ENCODE measurements around the gene WTIP. TPM values are rescaled to one million over a fixed set of nuclear protein-coding genes. Genes with fewer than 3 reads are reported as not detected.
A peak's percentile ranks its signal among the peaks of the same experiment; 100 is the strongest.

WTIP gene
- total RNA-seq, 1 experiment from 2014 or later, result 73.6 TPM

- Histone ChIP-seq H3K9me3 (ENCODE audit: control insufficient read depth, insufficient read depth, low read depth, low read length) (no peaks in the 10 kb centered on the region), H3K4me3 (ENCODE audit: low read depth in 2 of 2, low read length in 2 of 2) (no peak overlapping the region), H3K27me3 (ENCODE audit: control insufficient read depth, insufficient read depth, low read length) (no peaks in the 10 kb centered on the region), H3K36me3 (ENCODE audit: control insufficient read depth, insufficient read depth, low read length) (peaks cover 9% of the 10 kb centered on the region), H3K27ac (ENCODE audit: low read length) (no peak overlapping the region), H3K4me1 (ENCODE audit: control insufficient read depth, insufficient read depth, low read length) (no peaks in the 10 kb centered on the region)
- intact Hi-C loops (cut with micrococcal nuclease; ENCODE audit: unreplicated experiment), result no loop called here
- ATAC-seq (no peak), DNase-seq (ENCODE audit: low read depth, low spot score) (no peak)
- POLR2A ChIA-PET, result no interaction called here
- in situ Hi-C loops (cut with HindIII; ENCODE audit: low pct_unique_long_range_greater_than_20kb, low sequenced_read_pairs), result no loop called here
- TF ChIP-seq POLR2AphosphoS5 (IDR thresholded peaks at IDR 0.05; ENCODE audit: low read depth, low read length), result no peak
- TF ChIP-seq SIN3A (IDR thresholded peaks at IDR 0.05; ENCODE audit: borderline replicate concordance, insufficient read depth, low read depth, low read length), result no peak
- TF ChIP-seq, protein P1, sequence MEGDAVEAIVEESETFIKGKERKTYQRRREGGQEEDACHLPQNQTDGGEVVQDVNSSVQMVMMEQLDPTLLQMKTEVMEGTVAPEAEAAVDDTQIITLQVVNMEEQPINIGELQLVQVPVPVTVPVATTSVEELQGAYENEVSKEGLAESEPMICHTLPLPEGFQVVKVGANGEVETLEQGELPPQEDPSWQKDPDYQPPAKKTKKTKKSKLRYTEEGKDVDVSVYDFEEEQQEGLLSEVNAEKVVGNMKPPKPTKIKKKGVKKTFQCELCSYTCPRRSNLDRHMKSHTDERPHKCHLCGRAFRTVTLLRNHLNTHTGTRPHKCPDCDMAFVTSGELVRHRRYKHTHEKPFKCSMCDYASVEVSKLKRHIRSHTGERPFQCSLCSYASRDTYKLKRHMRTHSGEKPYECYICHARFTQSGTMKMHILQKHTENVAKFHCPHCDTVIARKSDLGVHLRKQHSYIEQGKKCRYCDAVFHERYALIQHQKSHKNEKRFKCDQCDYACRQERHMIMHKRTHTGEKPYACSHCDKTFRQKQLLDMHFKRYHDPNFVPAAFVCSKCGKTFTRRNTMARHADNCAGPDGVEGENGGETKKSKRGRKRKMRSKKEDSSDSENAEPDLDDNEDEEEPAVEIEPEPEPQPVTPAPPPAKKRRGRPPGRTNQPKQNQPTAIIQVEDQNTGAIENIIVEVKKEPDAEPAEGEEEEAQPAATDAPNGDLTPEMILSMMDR (IDR thresholded peaks at IDR 0.05), result no peak
- TF ChIP-seq, protein P2, sequence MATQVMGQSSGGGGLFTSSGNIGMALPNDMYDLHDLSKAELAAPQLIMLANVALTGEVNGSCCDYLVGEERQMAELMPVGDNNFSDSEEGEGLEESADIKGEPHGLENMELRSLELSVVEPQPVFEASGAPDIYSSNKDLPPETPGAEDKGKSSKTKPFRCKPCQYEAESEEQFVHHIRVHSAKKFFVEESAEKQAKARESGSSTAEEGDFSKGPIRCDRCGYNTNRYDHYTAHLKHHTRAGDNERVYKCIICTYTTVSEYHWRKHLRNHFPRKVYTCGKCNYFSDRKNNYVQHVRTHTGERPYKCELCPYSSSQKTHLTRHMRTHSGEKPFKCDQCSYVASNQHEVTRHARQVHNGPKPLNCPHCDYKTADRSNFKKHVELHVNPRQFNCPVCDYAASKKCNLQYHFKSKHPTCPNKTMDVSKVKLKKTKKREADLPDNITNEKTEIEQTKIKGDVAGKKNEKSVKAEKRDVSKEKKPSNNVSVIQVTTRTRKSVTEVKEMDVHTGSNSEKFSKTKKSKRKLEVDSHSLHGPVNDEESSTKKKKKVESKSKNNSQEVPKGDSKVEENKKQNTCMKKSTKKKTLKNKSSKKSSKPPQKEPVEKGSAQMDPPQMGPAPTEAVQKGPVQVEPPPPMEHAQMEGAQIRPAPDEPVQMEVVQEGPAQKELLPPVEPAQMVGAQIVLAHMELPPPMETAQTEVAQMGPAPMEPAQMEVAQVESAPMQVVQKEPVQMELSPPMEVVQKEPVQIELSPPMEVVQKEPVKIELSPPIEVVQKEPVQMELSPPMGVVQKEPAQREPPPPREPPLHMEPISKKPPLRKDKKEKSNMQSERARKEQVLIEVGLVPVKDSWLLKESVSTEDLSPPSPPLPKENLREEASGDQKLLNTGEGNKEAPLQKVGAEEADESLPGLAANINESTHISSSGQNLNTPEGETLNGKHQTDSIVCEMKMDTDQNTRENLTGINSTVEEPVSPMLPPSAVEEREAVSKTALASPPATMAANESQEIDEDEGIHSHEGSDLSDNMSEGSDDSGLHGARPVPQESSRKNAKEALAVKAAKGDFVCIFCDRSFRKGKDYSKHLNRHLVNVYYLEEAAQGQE (IDR thresholded peaks at IDR 0.05; ENCODE audit: insufficient read depth in 1 of 2, low read depth in 2 of 2, low read length in 1 of 2), result no peak
- no peak for TF ChIP-seq TCF7L2 (IDR thresholded peaks at IDR 0.05; ENCODE audit: low read depth, low read length)
- CTCF ChIA-PET, result no interaction called here
- BruUV-seq (replicated peaks), result no TSS peak
Measured at GRCh38 chr19:34474233-34474989, 7.1 kb upstream of the WTIP start.

DNA sequence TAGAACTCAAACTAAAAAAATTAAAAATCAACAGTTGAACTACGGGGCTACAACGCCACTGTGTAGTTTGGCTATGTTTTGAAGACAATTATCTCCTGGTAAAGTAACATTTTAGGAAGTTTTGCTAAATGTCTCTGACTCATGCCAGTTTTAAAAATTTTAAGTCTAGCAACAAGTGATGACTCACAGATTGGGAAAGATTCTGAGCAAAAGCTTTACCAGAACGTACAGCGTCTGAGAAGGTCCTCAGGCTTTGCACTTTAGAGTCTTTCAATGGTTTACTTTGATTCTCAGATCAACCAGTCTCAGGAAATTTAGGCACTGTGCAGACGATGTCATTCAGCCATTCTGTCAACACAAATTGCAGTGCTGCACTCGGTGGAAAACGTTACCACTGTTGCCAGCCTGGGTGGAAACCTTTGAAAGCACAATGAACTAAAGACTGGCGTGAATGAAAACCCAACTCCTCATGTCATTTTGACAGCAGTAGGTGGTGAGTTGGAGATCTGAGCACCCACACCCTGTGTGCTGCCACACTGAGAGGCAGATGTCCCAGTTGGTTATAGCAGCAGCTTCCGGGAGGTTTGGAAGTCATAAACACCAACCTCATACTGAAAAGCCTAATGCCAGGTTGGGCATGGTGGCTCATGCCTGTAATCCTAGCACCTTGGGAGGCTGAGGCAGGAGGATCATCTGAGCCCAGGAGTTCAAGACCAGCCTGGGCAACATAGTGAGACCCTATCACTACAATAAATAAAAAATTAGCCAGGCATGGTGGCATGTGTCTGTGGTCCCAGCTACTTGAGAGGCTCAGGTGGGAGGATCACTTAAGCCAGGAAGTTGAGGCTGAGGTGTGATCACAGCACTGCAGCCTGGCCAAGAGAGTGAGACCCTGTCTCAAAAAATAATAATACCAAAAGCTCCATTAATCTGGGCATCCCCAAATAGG is 6.3 kb upstream of the WTIP start:
- in situ Hi-C loops (cut with HindIII; ENCODE audit: low pct_unique_long_range_greater_than_20kb, low sequenced_read_pairs), result no loop called here
- no peak overlapping the region for H3K4me3 ChIP-seq (ENCODE audit: low read depth in 2 of 2, low read length in 2 of 2)
- no peaks in the 10 kb centered on the region for H3K9me3 ChIP-seq (ENCODE audit: control insufficient read depth, insufficient read depth, low read depth, low read length)
- DNase-seq (ENCODE audit: low read depth, low spot score), result no peak
- no peak overlapping the region for H3K27ac ChIP-seq (ENCODE audit: low read length)
- H3K27me3 ChIP-seq (ENCODE audit: control insufficient read depth, insufficient read depth, low read length), result no peaks in the 10 kb centered on the region
- ChIA-PET CTCF (no interaction called here), POLR2A (interaction anchor here (0.6 kb wide), 1 partner anchor 10 kb away, joined by 11 read pairs; no protein-coding TSS in a partner anchor)
- ATAC-seq, result no peak; the same call in 1 of the 2 replicates
- no peak for TF ChIP-seq SIN3A (IDR thresholded peaks at IDR 0.05; ENCODE audit: borderline replicate concordance, insufficient read depth, low read depth, low read length)
- TF ChIP-seq, protein P1 (IDR thresholded peaks at IDR 0.05), result no peak
- peak; percentile 34; the same call in 1 of the 2 replicates for TF ChIP-seq POLR2AphosphoS5 (IDR thresholded peaks at IDR 0.05; ENCODE audit: low read depth, low read length)
- TF ChIP-seq, protein P2 (IDR thresholded peaks at IDR 0.05; ENCODE audit: insufficient read depth in 1 of 2, low read depth in 2 of 2, low read length in 1 of 2), result no peak
- TF ChIP-seq TCF7L2 (IDR thresholded peaks at IDR 0.05; ENCODE audit: low read depth, low read length), result no peak
- BruUV-seq (replicated peaks), result no TSS peak
- intact Hi-C loops (cut with micrococcal nuclease; ENCODE audit: unreplicated experiment), result no loop called here
- H3K36me3 ChIP-seq (ENCODE audit: control insufficient read depth, insufficient read depth, low read length), result peaks cover 9% of the 10 kb centered on the region
- no peaks in the 10 kb centered on the region for H3K4me1 ChIP-seq (ENCODE audit: control insufficient read depth, insufficient read depth, low read length)
